ENCODE results near the gene USP40.

Gene USP40

GRCh38 chr2:233474308-233475160, 92.0 kb downstream of the USP40 start:
- DNase-seq (ENCODE audit: low read depth) = no peak

DNA sequence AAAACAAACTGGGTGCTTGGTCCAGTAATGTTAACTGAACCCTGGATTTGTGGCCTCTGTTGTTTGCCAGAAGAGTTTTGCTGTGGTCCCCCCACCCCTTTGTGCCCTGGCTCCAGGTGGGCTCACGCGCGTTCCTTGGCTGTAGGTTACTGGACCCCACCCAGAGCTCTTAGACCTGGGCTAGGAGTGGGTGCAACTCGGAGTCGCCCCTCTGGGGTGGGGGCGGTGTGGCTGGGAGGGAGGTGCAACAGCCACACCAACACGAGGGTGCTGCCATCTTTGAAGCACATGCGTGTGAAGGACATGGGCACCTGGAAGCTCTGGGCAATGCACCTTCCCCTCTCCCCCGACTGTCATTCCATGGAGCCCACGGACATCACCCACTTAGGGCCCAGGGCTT, 92.7 kb downstream of the USP40 start:
- no peak for DNase-seq (ENCODE audit: low read depth)

DNA sequence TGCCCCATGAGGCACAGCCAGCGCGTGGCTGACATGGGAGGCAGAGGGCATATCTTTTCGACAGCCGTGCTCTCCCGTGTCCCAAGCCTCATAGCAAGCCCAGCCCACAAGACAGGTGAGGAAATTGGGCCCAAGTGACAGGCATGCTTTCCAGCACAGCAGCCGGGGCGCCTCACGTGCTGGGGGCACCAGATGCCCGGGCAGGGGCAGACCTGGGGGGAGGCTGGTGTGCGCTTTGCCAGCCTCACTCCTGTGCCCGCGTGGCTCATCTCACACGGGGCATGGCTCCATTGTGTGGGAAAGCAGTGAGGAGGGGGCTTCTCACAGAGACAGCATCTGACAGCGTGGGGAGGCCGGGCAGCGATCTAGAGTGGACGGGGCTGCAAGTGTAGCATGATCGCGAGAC, 93.2 kb downstream of the USP40 start:
- DNase-seq (ENCODE audit: low read depth) = no peak

DNA sequence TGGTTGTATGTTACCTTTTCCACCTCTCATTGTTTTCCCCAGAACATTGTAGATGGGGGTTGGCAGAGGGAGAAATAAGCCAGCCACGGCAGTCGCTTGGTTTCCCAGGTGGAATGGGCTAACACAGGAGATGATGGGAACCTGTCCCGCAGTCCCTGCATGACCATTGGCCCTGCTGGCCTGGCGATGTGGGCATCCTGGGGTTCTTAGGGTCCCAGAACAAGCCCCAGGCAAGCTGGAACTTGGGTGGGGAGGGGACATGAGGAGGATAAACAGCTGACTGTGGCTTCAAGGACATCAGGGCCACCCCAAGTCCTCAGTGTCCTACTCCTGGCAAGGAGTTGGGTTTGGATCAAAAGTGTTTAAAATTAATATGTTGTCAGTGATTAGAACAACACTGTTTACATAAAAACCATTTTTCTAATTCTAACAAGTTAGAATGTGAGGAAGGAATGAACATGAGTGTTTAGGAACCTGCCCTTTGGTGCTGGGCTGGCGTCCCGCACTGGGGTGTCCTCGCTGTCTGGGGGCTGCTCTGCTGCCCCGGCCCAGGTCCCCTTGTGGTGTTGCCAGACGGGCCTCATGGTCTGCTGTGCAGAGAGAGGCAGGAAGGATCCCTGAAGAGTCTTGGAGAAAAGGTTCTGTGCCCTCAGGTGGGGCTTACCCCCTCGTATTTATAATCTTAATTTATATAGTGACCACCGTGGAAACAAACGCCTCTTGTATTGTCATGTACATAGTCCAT, 95.1 kb downstream of the USP40 start:
- no peak for DNase-seq (ENCODE audit: low read depth)

- DNase-seq (ENCODE audit: low read depth) = no peak
These were observed 95.7 kb downstream of the USP40 start for GRCh38 chr2:233470839-233471238.

DNA sequence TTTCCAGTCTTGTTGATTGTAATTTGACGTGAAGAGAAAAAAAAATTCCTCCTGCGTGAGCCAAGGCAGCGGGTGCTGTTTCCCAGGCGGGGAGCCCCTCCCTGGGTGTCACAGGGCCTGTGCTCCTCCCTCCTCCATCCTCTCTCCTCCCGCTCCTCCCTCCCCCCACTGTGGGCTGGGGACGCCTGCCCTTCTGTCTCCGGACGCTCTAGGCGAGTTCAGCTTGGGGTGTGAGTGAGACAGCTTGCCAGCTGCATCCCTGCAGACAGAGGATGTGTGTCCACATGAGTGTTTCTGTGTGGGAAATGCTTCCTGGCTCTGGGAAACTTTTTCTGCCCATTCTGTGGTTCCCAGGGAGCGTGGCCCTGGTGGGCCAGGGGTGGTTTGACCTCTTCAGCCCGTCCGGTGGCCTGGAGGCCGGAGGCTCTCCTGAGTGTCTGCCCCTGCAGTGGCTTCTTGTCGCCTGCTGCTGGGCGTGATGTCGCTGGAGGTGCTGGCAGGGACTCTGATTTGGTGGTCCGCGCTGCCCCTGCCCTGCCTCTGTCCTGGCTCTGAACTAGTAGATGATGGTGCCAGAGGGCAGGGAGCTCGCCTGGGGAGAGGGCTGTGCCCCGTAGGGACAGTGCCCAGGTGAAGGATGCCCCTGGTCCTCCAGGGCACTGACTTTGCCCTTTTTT, 96.4 kb downstream of the USP40 start:
- DNase-seq (ENCODE audit: low read depth) = no peak

DNA sequence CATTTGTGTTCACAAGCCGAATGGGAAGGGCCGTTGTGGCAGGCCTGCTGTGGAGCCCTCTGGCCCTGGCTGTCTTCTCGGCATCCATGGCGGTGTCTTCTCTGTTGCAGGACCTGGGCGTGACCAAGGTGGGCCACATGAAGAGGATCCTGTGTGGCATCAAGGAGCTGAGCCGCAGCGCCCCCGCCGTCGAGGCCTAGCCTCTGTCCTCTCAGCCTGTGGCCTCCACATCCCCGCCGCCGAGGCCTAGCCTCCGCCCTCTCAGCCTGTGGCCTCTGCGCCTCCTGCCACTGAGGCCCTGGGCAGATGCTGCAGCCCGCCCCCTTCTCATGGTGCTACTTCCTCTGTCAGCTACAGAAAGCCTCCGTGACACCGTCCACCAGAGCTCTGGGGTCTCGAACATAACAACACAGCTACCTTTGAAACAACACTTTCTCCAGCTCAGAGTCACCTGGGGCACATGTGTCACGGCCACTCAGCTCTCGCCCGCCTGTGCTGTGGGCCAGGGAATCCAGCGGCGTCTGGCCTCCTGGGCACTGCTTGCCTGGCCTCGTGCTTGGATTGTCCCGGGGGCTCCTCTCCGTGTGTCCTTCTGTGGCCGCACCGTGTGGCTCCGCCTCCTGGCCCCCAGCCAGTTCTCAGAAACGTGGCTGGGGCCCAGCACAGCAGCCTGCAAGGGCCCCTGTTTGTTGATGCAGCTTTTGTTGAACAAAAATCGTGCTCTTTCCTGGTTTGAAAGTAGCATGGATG, 97.1 kb downstream of the USP40 start:
- no peak for DNase-seq (ENCODE audit: low read depth)

DNA sequence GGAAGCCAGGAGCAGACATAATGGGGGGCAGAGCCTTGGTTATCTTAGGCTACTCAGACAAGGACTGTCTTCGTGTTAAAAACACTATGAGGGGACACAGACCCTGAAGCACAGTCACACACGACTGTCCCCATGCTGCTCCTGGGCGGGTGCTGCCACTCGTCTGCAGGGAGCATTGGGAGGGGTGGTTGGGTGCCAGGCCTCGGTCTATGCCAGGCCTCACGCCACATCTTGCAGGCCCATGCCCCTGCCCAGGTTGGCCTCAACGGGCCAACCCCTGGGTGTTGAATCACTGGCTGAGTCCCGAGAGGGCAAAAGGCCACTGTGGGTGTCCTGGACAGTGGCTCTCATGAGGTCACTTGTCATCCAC, 97.9 kb downstream of the USP40 start:
- no peak for DNase-seq (ENCODE audit: low read depth)

GRCh38 chr2:233468047-233468740, 98.4 kb downstream of the USP40 start:
- DNase-seq (ENCODE audit: low read depth) = no peak

DNA sequence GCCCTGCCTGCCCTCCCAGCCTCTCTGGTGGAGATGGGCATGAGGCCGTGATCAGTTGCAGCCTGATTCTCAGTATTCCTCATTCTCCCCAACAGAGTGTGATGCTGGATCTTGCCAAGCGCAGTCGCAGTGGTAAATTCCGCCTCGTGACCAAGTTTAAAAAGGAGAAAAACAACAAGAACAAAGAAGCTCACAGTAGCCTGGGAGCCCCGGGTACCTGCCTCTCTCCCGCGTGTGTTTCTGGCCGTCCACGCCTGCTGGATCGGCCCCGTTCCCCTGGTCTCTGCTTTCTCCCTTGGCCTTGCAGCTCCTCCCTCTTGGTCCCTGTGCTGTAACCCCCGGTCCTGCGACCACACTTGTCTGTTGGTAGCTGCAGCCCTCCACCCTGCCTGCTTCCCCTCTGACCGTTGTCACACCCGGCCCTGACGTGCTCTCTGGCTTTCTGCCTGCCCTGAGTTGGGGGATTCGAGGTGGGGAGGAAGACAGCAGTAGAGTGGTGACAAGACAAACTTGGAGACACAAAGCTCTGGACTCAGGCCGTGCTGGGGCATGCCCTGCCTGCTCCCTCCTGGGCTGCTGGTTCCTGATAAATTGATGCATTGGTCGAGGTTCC, 99.5 kb downstream of the USP40 start:
- DNase-seq (ENCODE audit: low read depth) = no peak

DNA sequence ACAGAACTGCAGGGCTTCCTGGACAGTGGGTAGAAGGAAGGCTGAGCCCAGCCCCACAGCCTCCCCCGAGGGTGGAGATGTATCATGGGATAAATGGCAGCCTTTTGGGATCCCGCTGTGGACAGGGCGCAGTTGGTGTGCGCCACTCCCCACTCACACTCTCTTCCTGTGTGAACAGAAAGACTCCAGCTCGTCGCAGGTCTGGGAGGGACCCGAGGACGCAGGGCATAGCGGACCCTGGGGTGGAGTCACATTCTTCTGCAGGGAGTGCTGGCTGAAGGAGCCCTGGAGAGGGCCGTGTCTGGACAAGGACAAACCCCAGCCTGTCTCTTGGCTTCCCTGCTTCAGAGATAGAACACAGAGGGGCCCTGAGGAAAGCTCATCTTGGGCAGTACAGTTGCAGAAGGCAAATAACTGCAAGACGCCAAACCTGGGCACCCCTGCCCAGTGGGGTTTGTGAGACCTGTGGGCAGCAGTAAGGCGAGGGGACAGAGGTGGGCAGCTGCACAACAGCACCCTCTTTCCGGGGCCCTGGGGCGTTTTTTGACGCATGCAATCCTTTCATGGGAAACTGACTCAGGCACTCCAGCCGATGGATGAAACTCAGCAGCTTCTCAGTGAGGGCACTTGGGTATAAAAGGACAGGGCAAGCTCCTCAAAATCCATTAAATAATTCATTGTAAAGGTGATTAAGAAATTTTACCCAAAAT, 101.9 kb downstream of the USP40 start:
- DNase-seq (ENCODE audit: low read depth) = no peak

DNA sequence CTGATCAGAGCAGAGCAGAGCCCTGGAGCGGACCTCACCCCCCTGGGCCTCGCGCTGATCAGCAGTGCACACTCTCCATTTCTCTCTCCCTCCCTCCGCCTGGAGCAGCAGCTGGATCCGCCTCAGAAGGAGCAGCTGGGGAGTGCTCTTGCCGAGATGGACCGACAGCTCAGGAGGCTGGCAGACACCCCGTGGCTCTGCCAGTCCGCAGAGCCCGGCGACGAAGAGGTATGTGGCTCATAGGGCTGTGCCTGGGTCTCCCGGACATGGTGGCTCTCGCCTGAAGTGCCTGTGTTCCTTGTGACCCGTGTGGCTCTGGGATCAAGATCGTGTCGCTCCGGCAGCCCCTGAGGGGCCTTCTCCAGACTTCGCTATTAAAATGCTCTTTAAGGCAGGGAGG, 102.5 kb downstream of the USP40 start:
- DNase-seq (ENCODE audit: low read depth) = no peak

DNA sequence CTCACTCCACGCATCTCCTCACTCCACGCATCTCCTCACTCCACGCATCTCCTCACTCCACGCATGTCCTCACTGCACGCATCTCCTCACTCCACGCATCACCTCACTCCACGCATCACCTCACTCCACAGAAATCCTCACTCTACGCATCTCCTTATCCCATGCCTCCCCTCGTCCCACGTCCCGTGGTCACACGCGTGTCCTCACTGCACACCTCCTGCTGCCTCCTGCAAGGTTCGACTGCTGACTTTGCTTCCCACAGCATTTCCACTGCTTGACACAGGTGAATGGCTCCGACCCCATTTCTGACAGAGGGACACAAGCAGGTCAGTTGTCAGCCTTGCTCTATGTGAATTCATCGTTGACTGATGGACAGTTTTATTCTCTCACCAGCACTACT, 103.0 kb downstream of the USP40 start:
- no peak for DNase-seq (ENCODE audit: low read depth)

- DNase-seq (ENCODE audit: low read depth) = no peak
These were observed 103.6 kb downstream of the USP40 start for GRCh38 chr2:233462826-233463470.

DNA sequence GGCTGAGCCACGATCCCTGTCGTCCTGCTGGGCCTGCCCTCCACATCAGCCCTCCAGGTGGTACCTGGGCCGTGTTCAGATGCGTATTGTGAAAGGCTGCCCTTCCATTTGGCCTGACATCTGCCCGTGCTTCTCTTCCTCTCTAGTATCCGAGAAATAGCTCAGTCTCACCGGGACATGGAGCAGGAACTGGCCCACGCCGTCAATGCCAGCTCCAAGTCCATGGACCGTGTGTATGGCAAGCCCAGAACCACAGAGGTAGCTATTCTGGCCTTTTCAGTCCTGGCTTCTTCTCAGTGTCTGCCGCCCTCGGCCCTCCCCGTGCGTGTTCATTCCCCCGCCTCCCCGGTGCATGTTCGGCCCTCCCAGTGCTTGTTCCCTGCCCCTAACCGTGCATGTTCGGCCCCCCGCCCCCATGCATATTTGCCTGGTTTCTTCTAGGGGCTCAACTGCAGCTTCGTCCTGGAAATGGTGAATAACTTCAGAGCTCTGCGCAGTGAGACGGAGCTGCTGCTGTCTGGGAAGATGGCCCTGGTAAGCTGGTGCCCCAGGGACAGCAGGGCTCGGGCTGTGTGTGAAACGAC, 104.3 kb downstream of the USP40 start:
- no peak for DNase-seq (ENCODE audit: low read depth)

GRCh38 chr2:233461481-233461891, 105.1 kb downstream of the USP40 start:
- no peak for DNase-seq (ENCODE audit: low read depth)

DNA sequence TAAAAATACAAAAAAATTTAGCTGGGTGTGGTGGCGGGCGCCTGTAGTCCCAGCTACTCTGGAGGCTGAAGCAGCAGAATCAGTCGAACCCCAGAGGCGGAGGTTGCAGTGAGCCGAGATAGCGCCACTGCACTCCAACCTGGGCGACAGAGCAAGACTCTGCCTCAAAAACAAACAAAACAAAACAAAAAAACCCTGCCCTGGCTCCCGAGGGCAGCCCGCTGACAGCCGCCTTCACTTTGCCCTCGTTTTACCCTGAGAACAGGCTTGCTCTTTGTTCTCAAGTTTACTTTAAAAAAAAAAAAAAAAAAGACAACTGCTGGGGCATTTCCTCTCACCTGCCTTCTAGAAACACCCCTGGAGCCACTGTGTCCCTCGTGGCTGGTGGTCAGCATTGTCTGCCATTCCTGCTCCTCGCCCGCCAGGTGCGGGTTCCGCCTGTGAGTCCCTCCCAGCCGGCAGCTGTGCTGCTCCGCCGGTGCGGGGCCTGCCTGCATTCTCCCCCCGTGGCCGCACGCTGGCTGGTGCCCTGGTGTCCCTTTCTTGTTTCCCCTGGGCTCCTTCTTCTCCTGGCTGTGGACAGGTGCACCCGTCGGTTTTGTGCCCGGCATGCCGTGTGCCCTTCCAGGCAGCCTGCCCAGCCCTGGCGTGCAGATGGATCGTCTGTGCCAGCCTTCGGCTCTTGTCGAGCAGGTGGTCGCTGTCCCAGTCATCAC, 105.7 kb downstream of the USP40 start:
- DNase-seq (ENCODE audit: low read depth) = no peak

DNA sequence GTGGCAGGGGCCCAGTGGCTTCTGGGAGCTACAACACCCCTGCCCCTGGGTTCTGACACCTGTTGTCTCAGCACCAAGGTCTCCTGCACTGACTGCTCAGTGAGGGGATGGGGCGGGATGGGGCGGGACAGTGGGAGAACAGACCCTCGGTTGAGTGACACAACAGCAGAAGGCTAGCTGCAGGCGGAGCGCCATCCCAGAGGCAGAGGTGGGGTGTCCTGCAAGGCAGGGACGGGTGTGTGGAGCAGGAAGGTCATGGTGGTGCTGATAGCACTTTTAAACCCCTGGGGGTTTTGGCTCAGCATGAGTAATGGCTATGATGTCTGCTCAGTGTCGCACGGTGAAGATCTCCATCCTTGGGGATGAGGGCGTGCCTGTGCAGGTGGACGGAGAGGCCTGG, 107.2 kb downstream of the USP40 start:
- no peak for DNase-seq (ENCODE audit: low read depth)

GRCh38 chr2:233458826-233459225, 107.8 kb downstream of the USP40 start:
- DNase-seq (ENCODE audit: low read depth) = no peak
